Hepatocyte (in vitro differentiated cells): ENCODE data around the gene EDC3. TPM values are rescaled to one million over a fixed set of nuclear protein-coding genes. Genes with fewer than 3 reads are reported as not detected.
"Not testable (repeated sequence)": the region's sequence is repeated elsewhere in the genome, so short reads cannot be mapped to it uniquely, and the experiment has no call there.

ENCODE experiments used
- DNase-seq: peaks from one replicate; pipeline ENCODE4 v3.0.0-alpha.2; 2016; ENCODE audit warnings: low spot score
- H2AFZ ChIP-seq: fragments of 200-600 bp; sonication (generic); 2 replicates; pipeline ENCODE4 v1.6.0; 2016; ENCODE audit warnings: antibody characterized with exemption, mild to moderate bottlenecking
- H3K27ac ChIP-seq: fragments of 200-600 bp; sonication (generic); 2 replicates; pipeline ENCODE4 v1.5.1; 2016; ENCODE audit warnings: mild to moderate bottlenecking
- H3K27me3 ChIP-seq: fragments of 200-600 bp; sonication (generic); 2 replicates; pipeline ENCODE4 v1.6.1; 2016
- H3K36me3 ChIP-seq: fragments of 200-600 bp; sonication (generic); replicated peaks from 2 replicates; pipeline ENCODE4 v1.5.1; 2016; ENCODE audit warnings: low read depth; ENCODE audit not compliant: insufficient read depth
- H3K4me1 ChIP-seq: fragments of 200-600 bp; sonication (generic); 2 replicates; pipeline ENCODE4 v1.5.1; 2016; ENCODE audit warnings: mild to moderate bottlenecking, moderate library complexity; ENCODE audit not compliant: insufficient read depth
- H3K4me2 ChIP-seq: fragments of 200-600 bp; sonication (generic); 2 replicates; pipeline ENCODE4 v1.6.0; 2016
- H3K4me3 ChIP-seq: fragments of 200-600 bp; sonication (generic); 2 replicates; pipeline ENCODE4 v1.5.1; 2016; ENCODE audit warnings: mild to moderate bottlenecking
- H3K79me2 ChIP-seq: fragments of 200-600 bp; sonication (generic); 2 replicates; pipeline ENCODE4 v1.6.0; 2017; ENCODE audit warnings: mild to moderate bottlenecking
- H3K9me2 ChIP-seq: fragments of 200-600 bp; sonication (generic); replicated peaks from 2 replicates; pipeline ENCODE4 v1.6.0; 2017; ENCODE audit warnings: mild to moderate bottlenecking; ENCODE audit not compliant: insufficient read depth
- H3K9me3 ChIP-seq: fragments of 200-600 bp; sonication (generic); 2 replicates; pipeline ENCODE4 v1.5.1; 2016; ENCODE audit warnings: low read depth, mild to moderate bottlenecking
- H4K20me1 ChIP-seq: fragments of 200-600 bp; sonication (generic); 2 replicates; pipeline ENCODE4 v1.6.0; 2016; ENCODE audit warnings: mild to moderate bottlenecking; ENCODE audit not compliant: insufficient read depth, poor library complexity, severe bottlenecking
- EZH2 ChIP-seq: fragments of 200-600 bp; sonication (generic); IDR thresholded peaks from 2 replicates; pipeline ENCODE4 v1.6.1; 2016; ENCODE audit warnings: antibody characterized with exemption, mild to moderate bottlenecking, borderline replicate concordance
- EZH2phosphoT487 ChIP-seq: fragments of 200-600 bp; sonication (generic); IDR thresholded peaks from one replicate; pipeline ENCODE4 v1.6.1; 2018; ENCODE audit warnings: antibody characterized with exemption, mild to moderate bottlenecking, low read depth, moderate library complexity; ENCODE audit not compliant: unreplicated experiment, severe bottlenecking
- WGBS: methylation state at CpG from one replicate; pipeline ENCODE4 v1.1.6; 2016; ENCODE audit warnings: low lambda C conversion rate; ENCODE audit errors: missing lambda C conversion rate; 5-methylcytosine and 5-hydroxymethylcytosine counted together
- polyA plus RNA-seq: library from polyadenylated mRNA; unstranded; fragments of >200 nt; fragmentation: Nextera tagmentation; extraction: Ambion mirVana; gene quantifications from 2 replicates; pipeline ENCODE4 v1.2.1, GENCODE V29; 2016
- total RNA-seq: library from RNA; depleted of rRNA; stranded (reverse); fragments of >200 nt; gene quantifications from 2 replicates; pipeline ENCODE4 v1.2.3, GENCODE V29; 2014
- TF ChIP-seq, protein P1 (sequence below): fragments of 200-600 bp; sonication (generic); IDR thresholded peaks from 2 replicates; pipeline ENCODE4 v1.5.1; 2016; ENCODE audit warnings: antibody characterized with exemption, mild to moderate bottlenecking; ENCODE audit not compliant: poor library complexity

EDC3 gene
- total and polyA plus RNA-seq, 2 experiments from 2014 or later, result 11.5 to 31.4 TPM

DNA sequence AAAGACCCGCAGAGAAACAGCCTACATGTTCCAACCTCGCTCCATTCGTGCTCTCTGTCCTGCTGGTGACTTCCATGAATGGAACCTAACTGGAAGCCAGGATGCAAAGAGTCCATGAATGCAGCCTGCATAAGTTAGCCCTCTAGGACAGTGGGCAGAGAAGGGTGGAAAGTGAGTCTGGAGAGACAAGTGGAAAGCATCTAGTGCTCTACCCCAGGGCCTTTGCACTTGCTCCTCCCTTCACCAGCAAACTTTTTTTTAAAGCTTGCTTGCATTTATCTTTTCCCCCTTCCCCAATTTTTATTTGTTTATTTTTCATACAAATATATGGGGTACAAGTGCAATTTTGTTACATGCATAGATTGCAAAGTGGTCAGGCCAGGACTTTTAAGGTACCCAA is 37.4 kb upstream of the EDC3 start:
- Histone ChIP-seq H2AFZ (no peak overlapping the region), H3K4me1 (no peaks in the 10 kb centered on the region), H3K36me3 (no peaks in the 10 kb centered on the region), H3K79me2 (no peaks in the 10 kb centered on the region), H3K9me3 (no peaks in the 10 kb centered on the region), H3K27me3 (no peaks in the 10 kb centered on the region), H4K20me1 (no peaks in the 10 kb centered on the region), H3K27ac (no peak overlapping the region), H3K4me3 (no peak overlapping the region), H3K4me2 (no peak overlapping the region), H3K9me2 (no peaks in the 10 kb centered on the region)
- no peak for TF ChIP-seq EZH2phosphoT487
- TF ChIP-seq, protein P1, sequence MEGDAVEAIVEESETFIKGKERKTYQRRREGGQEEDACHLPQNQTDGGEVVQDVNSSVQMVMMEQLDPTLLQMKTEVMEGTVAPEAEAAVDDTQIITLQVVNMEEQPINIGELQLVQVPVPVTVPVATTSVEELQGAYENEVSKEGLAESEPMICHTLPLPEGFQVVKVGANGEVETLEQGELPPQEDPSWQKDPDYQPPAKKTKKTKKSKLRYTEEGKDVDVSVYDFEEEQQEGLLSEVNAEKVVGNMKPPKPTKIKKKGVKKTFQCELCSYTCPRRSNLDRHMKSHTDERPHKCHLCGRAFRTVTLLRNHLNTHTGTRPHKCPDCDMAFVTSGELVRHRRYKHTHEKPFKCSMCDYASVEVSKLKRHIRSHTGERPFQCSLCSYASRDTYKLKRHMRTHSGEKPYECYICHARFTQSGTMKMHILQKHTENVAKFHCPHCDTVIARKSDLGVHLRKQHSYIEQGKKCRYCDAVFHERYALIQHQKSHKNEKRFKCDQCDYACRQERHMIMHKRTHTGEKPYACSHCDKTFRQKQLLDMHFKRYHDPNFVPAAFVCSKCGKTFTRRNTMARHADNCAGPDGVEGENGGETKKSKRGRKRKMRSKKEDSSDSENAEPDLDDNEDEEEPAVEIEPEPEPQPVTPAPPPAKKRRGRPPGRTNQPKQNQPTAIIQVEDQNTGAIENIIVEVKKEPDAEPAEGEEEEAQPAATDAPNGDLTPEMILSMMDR, result no peak
- no peak for TF ChIP-seq EZH2
- no peak for DNase-seq
- 94% methylated on average over 3 of the region's 3 CpGs for WGBS

- no peak overlapping the region for H3K4me3 ChIP-seq
- no peaks in the 10 kb centered on the region for H3K9me3 ChIP-seq
- TF ChIP-seq EZH2, result no peak
- 93% methylated on average over 5 of the region's 5 CpGs for WGBS
- H3K27me3 ChIP-seq, result no peaks in the 10 kb centered on the region
- H2AFZ ChIP-seq, result no peak overlapping the region
- H3K4me1 ChIP-seq, result no peaks in the 10 kb centered on the region
- no peaks in the 10 kb centered on the region for H4K20me1 ChIP-seq
- no peaks in the 10 kb centered on the region for H3K36me3 ChIP-seq
- no peak overlapping the region for H3K4me2 ChIP-seq
- H3K79me2 ChIP-seq, result no peaks in the 10 kb centered on the region
- H3K27ac ChIP-seq, result no peak overlapping the region
- no peaks in the 10 kb centered on the region for H3K9me2 ChIP-seq
- DNase-seq, result no peak
Measured at GRCh38 chr15:74732846-74733245, 37.0 kb upstream of the EDC3 start.

DNA sequence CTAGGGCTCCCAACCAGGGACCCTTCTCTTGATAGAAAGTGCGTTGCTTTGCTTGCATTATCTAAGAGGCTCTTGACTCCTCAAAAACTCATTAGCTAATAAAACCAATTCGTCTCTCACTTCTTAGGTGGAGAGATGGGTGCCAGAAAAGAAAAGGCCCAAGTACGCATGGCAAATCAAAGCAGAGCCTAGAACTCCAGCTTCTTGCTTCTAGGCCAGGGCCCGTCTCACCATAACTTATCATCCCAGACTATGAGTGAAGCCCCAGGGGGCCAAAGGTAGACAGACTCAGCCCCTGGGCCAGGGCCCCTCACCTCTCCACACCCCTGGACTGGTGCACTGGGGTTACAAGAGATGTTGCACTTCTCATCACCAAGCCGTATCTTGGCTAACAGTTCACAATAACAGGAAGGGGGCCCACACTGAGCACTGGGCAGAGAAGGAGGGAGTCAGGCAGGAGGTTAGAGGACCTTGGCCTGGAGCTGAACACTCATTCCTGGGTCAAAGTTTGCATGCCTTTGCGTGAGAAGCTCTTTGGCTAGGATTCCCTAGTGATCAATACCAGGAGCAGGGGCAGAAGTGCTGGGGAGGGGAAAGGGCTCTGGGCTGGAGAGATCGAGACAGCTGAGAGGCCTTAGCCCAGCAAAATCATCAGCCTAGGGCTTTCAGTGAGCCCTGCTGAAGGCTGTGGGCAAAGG is 34.9 kb upstream of the EDC3 start:
- peak; percentile 37 for DNase-seq
- Histone ChIP-seq H3K4me1 (peaks cover 7% of the 10 kb centered on the region), H3K9me3 (no peaks in the 10 kb centered on the region), H3K4me2 (no peak overlapping the region), H2AFZ (no peak overlapping the region), H3K27ac (peak overlapping the region; percentile 76), H3K79me2 (no peaks in the 10 kb centered on the region), H3K9me2 (no peaks in the 10 kb centered on the region), H3K36me3 (no peaks in the 10 kb centered on the region), H3K27me3 (peaks cover 6% of the 10 kb centered on the region), H4K20me1 (no peaks in the 10 kb centered on the region), H3K4me3 (no peak overlapping the region)
- WGBS, result 80% methylated on average over 7 of the region's 7 CpGs
- TF ChIP-seq EZH2 (no peak), EZH2phosphoT487 (no peak)
- TF ChIP-seq, protein P1, result no peak

- H3K36me3 ChIP-seq, H3K27me3 ChIP-seq, H3K9me3 ChIP-seq, H3K4me2 ChIP-seq, H3K4me1 ChIP-seq, H3K4me3 ChIP-seq, H4K20me1 ChIP-seq, H2AFZ ChIP-seq, H3K9me2 ChIP-seq, H3K79me2 ChIP-seq, DNase-seq: not testable (repeated sequence)
- WGBS, result 41% methylated on average over 3 of the region's 6 CpGs
- H3K27ac ChIP-seq, result peak overlapping the region; percentile 24
Measured at GRCh38 chr15:74729372-74729771, 33.5 kb upstream of the EDC3 start.

- H3K27ac ChIP-seq, DNase-seq, H4K20me1 ChIP-seq, H3K9me2 ChIP-seq, H3K4me1 ChIP-seq, H3K27me3 ChIP-seq, H3K79me2 ChIP-seq, H3K36me3 ChIP-seq, H3K4me3 ChIP-seq, H2AFZ ChIP-seq, H3K4me2 ChIP-seq, H3K9me3 ChIP-seq: not testable (repeated sequence)
- WGBS, result 88% methylated on average over 13 of the region's 30 CpGs
Measured at GRCh38 chr15:74728699-74729098, 32.9 kb upstream of the EDC3 start.
